Measurements from ENCODE around the gene PAM16.

GRCh38 chr16:4322121-4323052, 28.7 kb downstream of the PAM16 start:
- no peak for TF ChIP-seq CTCF (IDR thresholded peaks at IDR 0.05)
- no peak for TF ChIP-seq POLR2A (IDR thresholded peaks at IDR 0.05)

All from lower leg skin (tissue), 3 donors.